PC-9 (cell line): ENCODE measurements around the gene FOXP1.

Source experiments
- CTCF ChIP-seq: fragments of 200-600 bp; sonication (generic); conservative IDR thresholded peaks from 2 replicates; pipeline ENCODE4 v1.6.1; 2017; ENCODE audit warnings: mixed run types, antibody characterized with exemption, mild to moderate bottlenecking, moderate library complexity
- EZH2 ChIP-seq: fragments of 200-600 bp; sonication (generic); IDR thresholded peaks from 2 replicates; pipeline ENCODE4 v1.8.0; 2017; ENCODE audit warnings: antibody characterized with exemption, low read depth

GRCh38 chr3:70985572-70985971 lies 598.0 kb downstream of the FOXP1 start:
- TF ChIP-seq CTCF = no peak
- TF ChIP-seq EZH2 = no peak
